Endometrium (tissue), 2 donors: ENCODE measurements around the gene IRAK1.

Experiments
- FAIRE-seq: peaks from 2 replicates; lab custom pipeline; 2012; peaks lifted over from hg19 to GRCh38; lab: Jason Lieb, UNC
- donor health status: control.
- donor health status: control.

The IRAK1 gene

DNA sequence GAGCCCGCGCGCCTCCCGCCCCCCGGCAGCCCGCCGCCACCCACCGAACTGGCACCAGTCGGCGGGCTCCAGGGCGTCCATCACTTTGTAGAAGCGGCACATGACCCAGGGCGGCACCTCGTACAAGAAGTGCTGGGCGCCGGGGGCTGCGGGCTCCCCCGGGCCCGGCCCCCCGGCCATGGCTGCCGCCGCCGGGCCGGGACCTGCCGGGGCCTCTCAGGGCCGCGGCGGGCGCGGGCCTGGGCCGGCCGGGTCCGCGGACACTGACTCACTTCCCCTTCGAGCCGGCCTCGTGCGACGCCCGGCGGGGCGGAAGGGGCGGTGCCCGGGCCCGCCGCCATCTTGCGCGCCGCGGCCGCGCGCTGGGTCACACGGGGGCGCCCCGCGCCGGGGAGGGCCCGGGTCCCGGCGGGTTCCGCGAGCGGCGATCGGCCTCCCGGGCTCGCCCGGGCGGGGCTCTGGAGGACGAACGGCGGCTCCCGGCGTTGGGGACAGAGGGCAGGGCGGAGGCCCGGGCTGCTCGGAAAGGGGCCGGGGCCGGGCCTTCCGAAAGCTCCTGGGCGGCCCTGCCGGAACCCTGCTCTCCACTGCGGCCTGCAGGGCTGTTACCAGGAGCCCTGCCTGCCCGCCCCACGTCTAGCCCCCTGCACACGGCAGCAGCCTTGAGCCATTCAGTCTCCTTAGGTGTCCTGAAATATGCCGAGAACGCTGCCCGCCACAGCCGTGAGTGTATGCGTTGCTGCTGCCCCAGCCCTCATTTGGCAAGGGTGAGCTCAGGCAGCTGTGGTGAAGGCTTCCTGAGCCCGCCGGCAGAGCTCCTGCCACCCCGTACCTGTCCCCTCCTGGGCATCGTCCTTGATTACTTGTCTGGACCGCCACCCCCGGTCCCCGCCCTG lies at the start of gene IRAK1:
Gene IRAK1, minus strand, starts transcription at position 270 of the 896 bp plus-strand sequence. Its CDS starts 90 bp downstream, at position 180.
- no peak for FAIRE-seq

DNA sequence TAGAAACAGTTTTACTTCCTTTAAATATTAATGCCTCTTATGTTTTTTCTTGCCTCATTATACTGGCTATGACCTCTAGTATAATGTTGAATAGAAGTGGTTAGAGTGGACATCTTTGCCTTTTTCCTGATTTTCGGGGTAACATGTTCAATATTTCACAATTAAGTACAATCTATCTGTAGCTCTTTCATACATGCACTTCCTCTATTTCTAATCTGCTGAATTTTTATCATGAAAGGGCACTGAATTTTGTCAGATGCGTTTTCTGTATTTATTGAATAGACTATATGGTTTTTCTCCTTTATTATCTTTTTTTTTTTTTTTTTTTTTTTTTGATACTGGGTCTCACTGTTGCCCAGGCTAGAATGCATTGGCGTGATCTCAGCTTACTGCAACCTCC lies 48.9 kb upstream of the IRAK1 start:
- no peak for FAIRE-seq

DNA sequence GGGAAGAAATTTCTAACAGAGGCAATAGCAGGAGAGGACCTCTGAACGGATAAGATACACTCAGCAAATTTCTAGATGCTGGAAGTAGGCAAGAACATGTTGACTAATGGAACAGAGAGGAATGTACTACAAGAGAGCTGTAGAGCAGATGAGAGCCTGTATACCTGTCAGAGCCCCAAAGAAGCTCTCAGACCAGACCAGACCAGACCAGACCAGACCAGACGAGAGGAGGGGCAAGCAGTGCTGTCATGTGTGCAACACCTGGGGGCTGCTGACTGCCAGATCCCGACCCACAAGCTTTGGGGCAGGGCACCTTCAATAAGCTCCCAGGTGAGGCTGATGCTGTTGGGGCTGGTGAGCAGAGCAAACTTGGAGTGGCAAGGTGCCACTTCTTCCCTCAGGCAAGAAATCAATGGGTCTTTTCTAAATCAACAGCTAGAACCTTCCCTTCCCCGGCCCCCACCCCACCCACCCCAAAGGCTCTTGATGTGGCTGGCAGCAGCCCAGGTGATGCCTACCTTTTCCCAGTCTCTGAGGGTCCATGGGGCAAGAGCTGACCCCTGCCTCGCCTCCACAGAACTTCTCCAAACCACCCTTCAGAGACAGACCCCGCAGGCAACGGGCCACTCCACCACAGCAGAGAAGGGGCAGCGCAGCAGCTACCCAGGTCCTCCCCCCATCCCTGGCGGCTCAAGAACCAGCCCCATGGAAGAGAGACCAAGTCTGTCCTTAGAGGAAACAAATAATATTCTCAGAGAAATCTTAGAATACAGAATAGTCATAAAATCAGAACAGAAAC lies 45.1 kb upstream of the IRAK1 start:
- FAIRE-seq = no peak

DNA sequence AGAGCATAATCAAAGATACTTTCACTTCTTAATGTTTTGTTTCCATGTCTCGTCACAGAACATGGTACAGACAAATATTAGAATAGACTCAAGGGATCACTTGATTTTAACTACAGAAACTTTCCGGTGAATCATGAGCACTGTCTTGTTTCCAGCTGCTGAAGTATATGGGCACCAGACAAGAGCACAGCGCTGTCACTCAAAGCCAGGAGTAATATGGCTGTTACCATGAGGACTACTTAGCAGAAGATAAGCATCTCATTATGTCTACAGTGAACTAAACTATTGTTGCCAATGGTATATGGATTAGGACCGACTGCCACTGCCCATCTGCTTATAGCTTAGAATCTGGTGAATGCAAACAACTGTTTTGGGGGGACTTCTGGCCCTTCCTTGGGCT lies 43.5 kb upstream of the IRAK1 start:
- FAIRE-seq = no peak

DNA sequence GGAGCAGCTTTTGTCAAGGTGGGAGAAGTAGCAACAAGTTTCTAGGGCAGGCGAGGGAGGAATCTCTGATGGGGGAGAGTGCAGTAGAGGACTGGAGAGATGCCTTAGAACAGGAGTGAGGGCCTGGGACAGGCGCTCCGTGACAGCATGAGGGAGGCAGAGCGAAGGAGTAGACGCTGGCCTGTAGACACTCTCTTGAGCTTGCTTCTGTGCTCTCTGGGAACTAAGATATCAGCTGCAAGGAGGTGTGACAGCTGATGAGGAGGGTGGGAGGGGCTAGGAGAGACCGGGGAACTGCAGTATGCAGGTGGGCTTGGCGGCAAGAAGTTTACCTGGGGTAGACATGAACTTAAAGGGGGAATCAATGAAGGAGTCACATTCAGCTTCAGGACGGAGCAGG lies 42.1 kb upstream of the IRAK1 start:
- FAIRE-seq = no peak

DNA sequence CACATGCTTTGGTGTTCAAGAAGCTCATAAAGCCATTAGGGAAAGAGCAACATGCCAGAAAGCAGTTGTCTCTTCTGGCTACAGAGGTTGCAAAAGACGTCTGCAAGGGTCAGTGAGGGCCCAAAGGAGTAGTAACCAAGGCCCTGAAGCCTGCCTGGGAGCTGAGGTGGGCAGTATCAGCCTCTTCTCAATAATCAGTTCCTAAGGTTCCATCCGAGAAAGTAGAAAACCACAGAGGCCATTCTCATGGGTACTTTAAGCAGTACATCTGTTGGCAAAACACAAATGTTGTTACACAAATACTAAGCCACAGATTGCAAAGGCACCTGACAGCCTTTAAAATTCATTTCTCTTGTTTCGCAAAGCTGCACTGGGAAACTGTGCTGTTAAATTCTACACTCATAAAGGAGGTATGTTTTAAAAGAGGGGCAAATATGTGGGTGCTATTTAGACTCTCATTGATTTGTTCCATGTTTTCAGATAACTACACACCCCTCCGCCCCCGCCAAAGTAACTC lies 40.1 kb upstream of the IRAK1 start:
- FAIRE-seq = no peak

DNA sequence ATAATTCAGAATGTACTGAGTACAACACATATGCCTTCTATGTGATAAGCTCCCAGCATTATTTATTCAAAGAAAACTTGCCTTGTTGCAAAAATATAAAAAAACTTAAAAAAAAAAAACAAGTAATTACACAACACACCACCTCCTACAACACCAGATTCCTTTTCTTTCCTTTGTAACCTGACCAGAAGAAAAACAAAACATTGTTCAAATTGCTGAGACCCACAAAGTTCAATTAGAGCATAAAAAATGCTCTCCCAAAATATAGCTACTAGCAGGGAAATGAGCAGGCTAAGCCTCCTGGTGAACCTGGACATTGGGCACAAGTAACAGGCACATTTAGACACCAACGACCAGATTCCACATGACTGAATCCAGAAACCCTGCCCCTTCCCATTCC lies 39.5 kb upstream of the IRAK1 start:
- FAIRE-seq = peak; percentile 87

DNA sequence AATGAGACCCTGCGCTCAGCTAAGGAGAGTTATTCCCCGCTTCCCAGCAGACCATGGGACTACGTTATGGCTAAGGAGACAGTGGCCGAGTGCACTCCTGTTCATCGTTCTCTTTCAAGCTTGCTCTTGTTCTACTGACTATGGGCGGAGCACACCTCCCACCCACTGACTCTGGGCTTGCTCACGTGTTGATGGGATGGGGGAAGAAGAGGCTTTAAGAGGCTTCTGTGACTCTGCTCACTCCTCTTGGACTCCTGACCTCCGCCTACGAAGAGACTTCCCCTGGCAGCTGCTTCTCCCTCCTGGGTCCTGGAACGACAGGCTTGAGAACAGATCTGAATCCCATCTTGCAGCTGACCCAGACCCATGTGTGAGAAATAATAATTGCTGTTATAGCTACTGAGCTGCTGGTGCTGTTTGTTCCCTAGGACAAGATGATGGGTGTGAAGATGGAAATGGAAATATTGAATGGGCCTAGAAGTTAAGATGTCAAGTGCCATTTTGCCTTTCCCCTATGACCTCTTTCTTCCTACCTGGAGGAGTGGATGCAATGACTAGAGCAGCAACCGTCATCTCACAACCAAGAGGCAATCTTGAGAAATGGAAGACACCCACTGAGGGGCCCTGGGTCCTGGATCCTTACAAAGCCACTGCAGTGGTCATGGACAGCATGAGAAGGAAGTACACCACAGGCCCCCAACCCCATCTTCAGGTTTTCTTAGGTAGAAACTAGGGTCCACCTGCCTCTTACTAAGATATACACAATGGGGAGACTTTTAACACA lies 38.7 kb upstream of the IRAK1 start:
- FAIRE-seq = no peak

DNA sequence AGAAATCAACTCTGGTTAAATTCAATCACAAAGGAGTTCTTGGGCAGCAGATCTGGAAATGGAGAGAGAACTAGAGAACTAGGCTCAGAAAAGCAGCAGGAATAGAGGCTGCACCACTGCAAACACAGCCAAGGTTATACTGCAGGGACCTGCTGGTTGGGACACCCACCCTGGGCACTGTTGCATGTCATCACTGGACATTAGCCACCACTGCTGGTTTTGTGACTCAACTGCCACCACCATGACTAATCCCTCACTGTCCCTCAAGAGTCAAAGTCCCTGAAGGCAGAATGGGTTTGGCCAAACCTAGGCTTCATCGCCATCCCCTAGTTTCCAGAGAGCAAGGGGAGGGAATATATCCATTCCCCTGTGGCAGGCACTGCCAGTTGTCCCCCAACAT lies 38.1 kb upstream of the IRAK1 start:
- no peak for FAIRE-seq

DNA sequence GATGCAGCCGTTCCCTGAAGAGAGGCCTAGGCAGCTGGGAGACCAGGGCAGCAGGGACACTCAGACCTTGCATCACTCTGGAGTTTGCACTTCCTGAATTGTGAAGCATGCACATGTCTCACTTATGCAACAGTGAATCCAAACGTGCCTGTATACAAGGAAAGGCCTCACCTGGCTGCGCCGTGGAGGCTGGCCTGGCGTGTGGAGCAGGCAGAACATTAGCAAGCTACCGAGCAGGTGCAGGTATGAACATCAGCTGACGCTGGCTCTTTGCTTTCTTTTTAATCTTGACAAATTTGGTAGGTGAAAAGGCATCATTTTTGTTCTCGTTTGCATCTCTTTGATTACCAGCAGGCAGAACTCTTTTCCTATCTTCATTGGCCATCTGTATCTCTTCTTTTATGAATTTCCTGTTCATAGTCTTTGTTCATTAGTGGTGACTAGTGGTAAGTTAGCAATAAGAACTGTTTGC lies 37.1 kb upstream of the IRAK1 start:
- no peak for FAIRE-seq

DNA sequence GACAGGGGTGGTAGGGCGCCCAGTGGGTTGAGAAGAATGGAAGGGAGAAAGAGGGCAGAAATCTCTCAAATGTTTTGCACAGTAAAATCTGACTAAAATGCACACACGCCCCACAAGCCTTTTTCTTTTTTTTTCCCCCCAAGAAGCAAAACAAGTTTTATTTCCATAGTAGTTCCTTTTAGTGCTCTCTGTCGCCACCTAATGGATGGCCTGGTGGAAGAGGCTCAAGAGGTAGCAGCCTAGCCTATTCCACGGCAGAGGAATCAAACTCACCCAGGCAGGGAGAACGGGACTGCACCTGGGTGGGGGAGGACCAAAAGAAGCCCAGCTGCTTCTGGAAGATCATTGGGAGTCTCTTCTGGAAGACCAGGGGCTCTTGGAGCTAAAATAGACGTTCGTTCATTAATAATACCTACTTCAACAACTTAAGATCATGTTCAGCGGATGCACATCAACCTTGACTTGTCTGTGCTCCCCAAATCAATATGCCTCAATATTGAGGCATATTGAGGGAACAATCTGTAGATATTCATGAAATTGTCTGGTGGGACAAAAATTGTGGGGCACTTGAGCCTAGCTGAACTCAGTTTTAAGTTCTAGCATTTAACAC lies 31.6 kb upstream of the IRAK1 start:
- no peak for FAIRE-seq

DNA sequence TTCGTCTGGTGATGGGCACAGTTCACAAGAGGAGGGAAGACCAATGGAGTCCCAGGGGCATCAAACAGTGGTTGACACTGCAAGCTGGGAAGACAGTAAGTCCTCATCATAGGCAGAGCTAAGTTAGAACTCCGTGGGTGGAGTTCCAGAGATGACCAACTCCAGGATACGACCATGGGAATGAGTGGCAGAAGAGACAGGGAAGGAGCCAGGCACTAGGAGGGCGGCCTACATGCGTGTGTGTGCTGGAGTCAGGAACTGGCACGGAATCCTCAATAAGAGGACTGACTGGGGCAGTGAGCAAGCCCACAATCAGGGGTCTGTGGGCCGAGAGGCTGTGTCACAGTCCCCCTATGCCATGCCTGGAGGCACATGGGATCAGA lies 30.4 kb upstream of the IRAK1 start:
- no peak for FAIRE-seq

DNA sequence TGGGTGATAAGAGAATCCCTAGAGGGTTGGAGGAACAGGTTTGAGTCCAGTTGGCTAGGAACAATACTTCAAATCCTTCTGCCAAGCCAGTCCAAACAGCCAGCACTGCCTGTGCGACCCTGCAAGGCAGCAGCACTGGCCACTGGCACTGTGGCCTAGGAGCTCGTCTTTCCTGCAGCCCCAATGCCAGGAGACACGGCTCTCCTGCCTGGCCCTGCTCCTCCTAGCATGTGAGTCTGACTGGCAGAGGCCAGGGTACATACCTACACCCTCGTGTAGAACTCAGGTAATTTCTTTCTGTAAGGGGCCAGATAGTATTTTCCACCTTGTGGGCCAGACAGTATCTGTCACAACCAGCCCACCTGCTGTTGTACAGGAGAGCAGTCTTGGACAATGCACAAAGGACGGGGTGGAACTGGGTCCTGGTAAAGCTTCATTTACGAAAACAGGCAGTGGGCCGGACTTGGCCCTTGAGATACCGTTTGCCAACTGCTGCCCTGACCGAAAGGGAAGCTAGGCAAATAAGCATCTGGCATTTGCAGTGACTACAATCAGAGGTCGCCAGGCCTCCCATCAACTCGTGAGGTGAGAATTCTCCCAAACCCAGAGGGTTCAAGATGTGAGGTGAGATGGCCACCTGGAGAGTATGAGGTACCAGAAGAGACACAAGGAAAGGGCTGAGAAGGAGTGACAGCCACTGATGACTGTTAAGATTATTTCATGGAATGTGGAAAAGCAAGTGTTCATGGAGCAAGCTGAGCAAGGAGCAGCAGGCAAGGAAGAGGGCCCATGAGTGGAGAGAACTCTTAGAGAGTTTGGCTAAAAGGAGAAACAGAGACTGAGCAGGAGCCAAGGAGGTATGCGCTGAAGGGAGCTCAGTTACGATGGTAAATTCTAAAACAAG lies 29.8 kb upstream of the IRAK1 start:
- FAIRE-seq = no peak

DNA sequence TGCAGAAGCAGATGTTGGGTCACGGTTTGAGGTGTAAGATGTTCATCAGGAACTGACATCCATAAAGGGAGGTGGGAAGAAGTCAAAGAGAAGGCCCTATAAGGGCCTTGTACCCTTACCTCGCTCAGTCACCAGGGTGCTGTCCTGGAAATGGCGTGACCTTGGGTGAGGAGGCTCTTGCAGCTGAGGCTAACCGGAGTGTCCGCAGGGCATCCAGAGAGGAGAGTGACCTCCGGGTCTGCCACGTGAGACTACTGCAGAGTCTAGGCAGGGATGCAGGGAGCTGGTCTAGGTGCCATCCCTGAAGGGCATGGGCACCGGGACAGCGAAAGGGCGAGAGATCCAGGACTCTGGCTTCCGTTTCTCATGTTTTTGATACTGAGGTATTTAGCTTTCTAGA lies 28.7 kb upstream of the IRAK1 start:
- FAIRE-seq = no peak

DNA sequence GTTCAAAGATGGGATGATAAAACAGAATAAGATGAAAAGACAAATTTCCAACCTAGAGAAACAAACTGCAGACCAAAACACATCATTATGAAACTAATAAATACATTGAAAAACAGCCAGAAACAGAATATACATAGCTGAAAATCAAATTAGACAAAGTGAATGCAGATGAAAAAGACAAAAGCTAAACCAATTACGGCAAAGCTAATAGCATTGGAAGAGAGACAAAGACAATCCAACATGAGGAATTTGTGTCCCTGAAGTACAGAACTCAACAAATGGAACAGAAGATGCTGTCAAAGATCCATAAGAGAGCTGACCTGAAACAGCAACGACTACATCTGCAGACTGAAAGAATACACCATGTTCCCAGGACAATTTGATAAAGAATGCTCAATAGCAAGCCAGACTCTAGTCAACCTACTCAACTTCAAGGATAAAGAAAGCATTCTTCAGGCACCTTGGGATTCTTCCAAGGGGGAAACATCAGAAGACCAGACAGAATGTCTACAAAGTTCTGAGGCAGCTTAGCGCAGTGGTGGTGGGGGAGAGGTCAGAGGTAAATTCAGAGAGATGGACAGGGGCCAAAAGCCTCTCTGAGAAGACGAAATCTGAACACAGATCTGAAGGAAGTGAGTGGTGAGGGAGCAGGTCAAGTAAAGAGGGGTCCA lies 27.4 kb upstream of the IRAK1 start:
- FAIRE-seq = no peak

DNA sequence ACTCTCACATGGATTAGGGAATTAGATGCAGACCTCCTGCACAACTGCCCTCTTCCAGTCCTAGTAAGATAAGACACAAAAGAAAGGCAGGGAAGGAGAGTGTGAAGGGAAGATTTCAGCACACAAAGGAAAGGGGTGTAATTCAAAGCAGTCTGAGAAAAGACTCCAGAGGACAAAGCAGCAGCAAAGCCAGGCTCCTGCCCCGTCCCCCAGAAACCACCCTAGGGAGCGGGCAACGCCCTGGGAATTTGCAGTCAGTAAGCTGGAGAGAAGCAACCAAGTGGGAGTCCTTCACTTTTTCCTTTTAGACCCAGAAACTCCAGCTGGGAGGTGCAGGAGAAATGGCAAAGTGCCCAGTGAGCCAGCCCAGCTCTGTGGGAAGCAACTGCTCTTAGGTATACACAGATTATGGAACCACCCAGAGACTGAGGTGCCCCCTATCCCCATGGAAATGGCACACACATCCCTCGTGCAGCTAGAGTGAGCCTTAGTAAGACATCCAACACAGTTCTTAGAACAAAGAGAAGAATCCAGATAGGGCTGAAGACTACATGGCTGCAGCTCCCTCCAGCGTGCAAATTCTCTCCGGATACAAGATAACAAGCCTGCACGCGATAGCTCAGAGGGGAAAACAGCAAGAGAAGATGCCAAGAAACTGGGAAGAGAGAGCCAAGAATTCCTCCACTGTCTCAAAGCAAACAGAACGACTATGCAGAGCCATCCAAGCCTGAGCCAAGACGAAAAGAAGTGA lies 26.5 kb upstream of the IRAK1 start:
- no peak for FAIRE-seq

DNA sequence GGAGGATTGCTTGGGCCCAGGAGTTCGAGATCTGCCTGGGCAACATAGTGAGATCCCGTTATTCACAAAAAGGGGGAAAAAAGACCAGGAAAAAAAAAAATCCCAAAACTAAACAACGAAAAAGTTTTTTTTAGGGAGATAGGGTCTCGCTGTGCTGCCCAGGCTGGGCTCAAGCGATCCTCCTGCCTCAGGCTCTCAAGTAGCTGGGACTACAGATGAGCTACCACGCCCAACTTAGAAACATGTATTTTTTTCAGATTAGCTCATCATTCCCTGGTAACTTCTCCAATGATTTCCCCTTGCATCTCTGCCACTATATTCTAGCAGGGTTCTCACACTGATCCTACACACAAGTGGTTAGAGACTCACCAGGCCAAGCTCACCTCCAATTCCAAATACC lies 24.4 kb upstream of the IRAK1 start:
- no peak for FAIRE-seq

DNA sequence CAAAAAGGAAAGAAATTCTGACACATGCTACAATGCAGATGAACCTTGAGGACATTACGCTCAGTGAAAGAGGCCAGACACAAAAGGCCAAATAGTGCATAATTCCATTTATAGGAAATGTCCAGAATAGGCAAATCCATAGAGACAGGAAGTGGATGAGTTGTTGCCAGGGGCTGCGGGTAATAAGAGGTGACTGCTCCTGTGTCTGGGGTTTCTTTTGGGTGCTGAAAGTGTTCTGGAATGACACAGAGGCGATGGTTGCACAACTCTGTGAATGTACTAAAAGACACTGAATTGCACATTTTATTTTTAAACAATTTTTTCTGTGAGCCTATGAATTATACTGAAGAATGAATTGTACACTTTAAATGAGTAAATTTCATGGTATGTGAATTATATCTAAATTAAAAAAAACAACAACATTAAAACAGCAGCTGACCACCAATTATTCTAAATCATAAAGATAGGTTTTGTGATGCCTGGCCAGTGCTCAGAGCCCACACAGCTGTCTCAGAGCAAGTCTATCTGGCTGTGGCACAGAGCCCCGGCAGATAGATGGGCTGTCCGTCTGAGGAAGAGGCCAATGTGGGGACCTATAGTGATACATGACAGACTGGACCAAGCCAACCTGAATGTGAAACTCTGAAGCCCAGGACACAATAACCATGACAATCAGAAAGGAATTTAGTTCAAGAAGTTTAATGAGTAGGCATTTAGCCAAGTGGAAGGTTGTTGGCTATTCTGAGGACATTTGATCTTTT lies 23.5 kb upstream of the IRAK1 start:
- no peak for FAIRE-seq

DNA sequence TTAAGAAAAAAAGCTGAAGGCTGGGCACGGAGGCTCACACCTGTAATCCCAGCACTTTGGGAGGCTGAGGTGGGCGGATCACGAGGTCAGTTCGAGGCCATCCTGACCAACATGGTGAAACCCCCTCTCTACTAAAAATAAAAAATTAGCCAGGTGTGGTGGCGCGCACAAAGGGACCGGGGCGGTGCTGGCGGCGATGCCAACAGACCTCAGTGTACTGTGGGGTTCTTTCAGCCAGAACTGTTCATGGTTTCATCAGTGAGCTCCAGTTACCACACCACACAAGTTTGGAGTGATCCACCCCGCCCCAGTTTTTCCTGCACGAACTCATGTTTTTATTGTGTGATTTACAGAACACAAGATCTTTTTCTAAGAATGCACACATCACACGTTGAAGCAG lies 21.2 kb upstream of the IRAK1 start:
- no peak for FAIRE-seq
